HL-60 (cell line): ENCODE data around the gene PLXDC2.

Experiments
- CTCF ChIP-seq: IDR thresholded peaks from one replicate; pipeline ENCODE4 v1.5.1; 2011; ENCODE audit warnings: low read length, control low read depth, inconsistent platforms; ENCODE audit not compliant: insufficient read depth
- POLR2AphosphoS5 ChIP-seq: IDR thresholded peaks from 2 replicates; pipeline ENCODE4 v1.6.1; 2012; ENCODE audit warnings: low read depth

DNA sequence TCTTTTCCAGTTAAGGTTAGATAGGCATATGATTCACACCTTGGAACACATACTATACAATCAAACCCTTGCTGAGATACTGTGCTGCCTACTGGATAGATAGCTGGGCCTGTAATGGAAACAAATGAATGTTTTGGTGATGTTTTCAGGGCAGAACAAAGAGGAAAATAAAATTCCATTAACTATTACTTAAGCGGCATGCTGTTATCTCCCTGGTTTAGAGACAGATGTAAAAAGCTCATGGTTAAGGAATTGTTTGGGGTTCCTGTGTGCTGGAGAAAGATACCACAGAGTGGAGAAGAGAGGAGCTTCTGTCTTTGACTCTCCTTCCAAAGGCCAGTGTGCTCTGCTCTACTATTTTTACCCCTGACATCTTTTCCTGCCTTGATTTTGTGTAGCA is 341.1 kb downstream of the PLXDC2 start:
- TF ChIP-seq POLR2AphosphoS5: no peak
- TF ChIP-seq CTCF: no peak
